ENCODE data around the gene PDE4D. TPM values are rescaled to one million over a fixed set of nuclear protein-coding genes. Genes with fewer than 3 reads are reported as not detected.

Gene PDE4D
- total and polyA plus RNA-seq, 10 of the 15 experiments (the other 5 are each of a cell fraction or from before 2014, with no cell fraction given) = 0.87 to 4.1 (median 2.2) TPM

- TF ChIP-seq ZBTB40 (IDR thresholded peaks at IDR 0.05; ENCODE audit: borderline replicate concordance) (no peak), RELA (IDR thresholded peaks at IDR 0.05; ENCODE audit: borderline replicate concordance, partially characterized antibody) (no peak), BACH1 (IDR thresholded peaks at IDR 0.05; ENCODE audit: borderline replicate concordance) (no peak), BHLHE40 (IDR thresholded peaks at IDR 0.05; ENCODE audit: borderline replicate concordance in 1 of 2, low read depth in 2 of 2, low read length in 1 of 2) (no peak), SMAD5 (IDR thresholded peaks at IDR 0.05; ENCODE audit: low read depth) (no peak), NRF1 (conservative IDR thresholded peaks at IDR 0.05; ENCODE audit: low read depth, low read length) (no peak)
Observed at GRCh38 chr5:59655693-59656309, 237.7 kb downstream of the PDE4D start (continued).

GRCh38 chr5:59654691-59655090, 238.8 kb downstream of the PDE4D start:
- DNase-seq (ENCODE audit: low read depth, low spot score) (no peak), FAIRE-seq (no peak), ATAC-seq (no peak)
- in situ Hi-C loops (cut with MboI) (loop anchor here (25.0 kb wide), 2 partner anchors 142 to 467 kb away; no protein-coding TSS in a partner anchor), intact Hi-C loops (cut with micrococcal nuclease; ENCODE audit: unreplicated experiment) (no loop called here)
- Histone ChIP-seq H3K9me3 (replicated peaks; ENCODE audit: control insufficient read depth, insufficient read depth, low read length) (no peaks in the 10 kb centered on the region), H2AFZ (ENCODE audit: control insufficient read depth, low read depth, low read length) (no peak overlapping the region), H3K27ac (ENCODE audit: control insufficient read depth, insufficient read depth) (no peak overlapping the region), H3K9ac (ENCODE audit: control insufficient read depth, insufficient read depth, low read length) (no peak overlapping the region), H3K27me3 (replicated peaks in 1 of 2; ENCODE audit: control insufficient read depth in 2 of 2, insufficient read depth in 2 of 2, low read length in 1 of 2) (no peaks in the 10 kb centered on the region), H3K36me3 (ENCODE audit: control insufficient read depth in 2 of 2, insufficient read depth in 2 of 2, low read length in 1 of 2) (no peaks in the 10 kb centered on the region), H4K20me1 (ENCODE audit: control insufficient read depth, insufficient read depth) (no peaks in the 10 kb centered on the region), H3K79me2 (ENCODE audit: control insufficient read depth, insufficient read depth, low read length) (no peaks in the 10 kb centered on the region), H3K4me1 (ENCODE audit: control insufficient read depth, insufficient read depth, low read length) (no peaks in the 10 kb centered on the region), H3K4me2 (ENCODE audit: control insufficient read depth, insufficient read depth) (no peak overlapping the region), H3K4me3 (no peak overlapping the region)
- POLR2A ChIA-PET = no interaction called here
- RAD21 ChIA-PET (ENCODE audit: unreplicated experiment) = no interaction called here
- WGBS (ENCODE audit: insufficient coverage, insufficient replicate concordance, low lambda C conversion rate, missing lambda C conversion rate) = 100% methylated on average over 1 of the region's 1 CpG
- CTCF ChIA-PET = no interaction called here
- no TSS peak for BruUV-seq (replicated peaks)
- TF ChIP-seq YY1 (IDR thresholded peaks at IDR 0.05; ENCODE audit: low read depth, low read length) (no peak), HDGF (IDR thresholded peaks at IDR 0.05) (no peak)
- SMC1A ChIA-PET (ENCODE audit: uncharacterized antibody, unreplicated experiment) = interaction anchor here (1.4 kb wide), 1 partner anchor 148 kb away, joined by 3 read pairs; no protein-coding TSS in a partner anchor

All from GM12878 (cell line).